ENCODE data around the gene IQGAP2. TPM values are rescaled to one million over a fixed set of nuclear protein-coding genes. Genes with fewer than 3 reads are reported as not detected.

Gene IQGAP2
- total RNA-seq, 3 donors from 2014 or later (not counting 1 experiment from before 2014, with no cell fraction given): 172 to 218 (median 207) TPM

- H3K9me3 ChIP-seq (ENCODE audit: control insufficient read depth, insufficient read depth, low read length): no peaks in the 10 kb centered on the region
- Mint-ChIP-seq H3K9me3 (no peaks in the 10 kb centered on the region), H3K27ac (peak overlapping the region in 1 of 2 donors; percentile 11), H3K4me1 (peaks cover 15 to 36% of the 10 kb centered on the region in 2 donors), H3K36me3 (peaks cover 14% of the 10 kb centered on the region), H3K4me3 (no peak overlapping the region), H3K27me3 (ENCODE audit: low read depth in 2 of 2) (no peaks in the 10 kb centered on the region)
- no peaks in the 10 kb centered on the region for H3K4me1 ChIP-seq (ENCODE audit: control insufficient read depth, insufficient read depth, low read length)
- 97% methylated on average over 2 of the region's 2 CpGs for WGBS (ENCODE audit: insufficient coverage)
- peaks cover 49% of the 10 kb centered on the region for H3K36me3 ChIP-seq (ENCODE audit: control insufficient read depth, insufficient read depth, low read length)
- no peak overlapping the region for H3K4me3 ChIP-seq (ENCODE audit: low read length)
- ATAC-seq: no peak
- no peak overlapping the region for H3K27ac ChIP-seq (ENCODE audit: low read length)
- intact Hi-C loops (cut with micrococcal nuclease): no loop called here
- no peaks in the 10 kb centered on the region for H3K27me3 ChIP-seq (ENCODE audit: control insufficient read depth, insufficient read depth, low read length)
- TF ChIP-seq CTCF (IDR thresholded peaks at IDR 0.05): no peak
- no peak for DNase-seq
Observed at GRCh38 chr5:76616206-76616605, 213.1 kb downstream of the IQGAP2 start.

GRCh38 chr5:76617229-76617628 is 214.1 kb downstream of the IQGAP2 start:
- no peak overlapping the region for H3K27ac ChIP-seq (ENCODE audit: low read length)
- WGBS (ENCODE audit: insufficient coverage): 100% methylated on average over 3 of the region's 4 CpGs
- H3K4me3 ChIP-seq (ENCODE audit: low read length): no peak overlapping the region
- H3K4me1 ChIP-seq (ENCODE audit: control insufficient read depth, insufficient read depth, low read length): no peaks in the 10 kb centered on the region
- H3K9me3 Mint-ChIP-seq: no peaks in the 10 kb centered on the region
- H3K27ac Mint-ChIP-seq: no peak overlapping the region
- TF ChIP-seq CTCF (IDR thresholded peaks at IDR 0.05): no peak
- no peak overlapping the region for H3K4me3 Mint-ChIP-seq
- no peaks in the 10 kb centered on the region for H3K9me3 ChIP-seq (ENCODE audit: control insufficient read depth, insufficient read depth, low read length)
- no peaks in the 10 kb centered on the region for H3K27me3 ChIP-seq (ENCODE audit: control insufficient read depth, insufficient read depth, low read length)
- ATAC-seq (no peak), DNase-seq (no peak)
- H3K27me3 Mint-ChIP-seq (ENCODE audit: low read depth in 2 of 2): no peaks in the 10 kb centered on the region
- H3K4me1 Mint-ChIP-seq: peaks cover 18 to 41% of the 10 kb centered on the region in 2 donors
- intact Hi-C loops (cut with micrococcal nuclease): no loop called here
- peaks cover 9% of the 10 kb centered on the region for H3K36me3 Mint-ChIP-seq
- H3K36me3 ChIP-seq (ENCODE audit: control insufficient read depth, insufficient read depth, low read length): peaks cover 44% of the 10 kb centered on the region

GRCh38 chr5:76617675-76618074 is 214.6 kb downstream of the IQGAP2 start:
- no peak overlapping the region for H3K4me3 Mint-ChIP-seq
- peaks cover 23 to 45% of the 10 kb centered on the region in 2 donors for H3K4me1 Mint-ChIP-seq
- Histone ChIP-seq H3K27ac (ENCODE audit: low read length) (no peak overlapping the region), H3K4me1 (ENCODE audit: control insufficient read depth, insufficient read depth, low read length) (no peaks in the 10 kb centered on the region), H3K9me3 (ENCODE audit: control insufficient read depth, insufficient read depth, low read length) (no peaks in the 10 kb centered on the region), H3K4me3 (ENCODE audit: low read length) (no peak overlapping the region), H3K27me3 (ENCODE audit: control insufficient read depth, insufficient read depth, low read length) (no peaks in the 10 kb centered on the region), H3K36me3 (ENCODE audit: control insufficient read depth, insufficient read depth, low read length) (peaks cover 40% of the 10 kb centered on the region)
- no peaks in the 10 kb centered on the region for H3K9me3 Mint-ChIP-seq
- no peaks in the 10 kb centered on the region for H3K27me3 Mint-ChIP-seq (ENCODE audit: low read depth in 2 of 2)
- no peak for DNase-seq
- TF ChIP-seq CTCF (IDR thresholded peaks at IDR 0.05): no peak
- peaks cover 9% of the 10 kb centered on the region for H3K36me3 Mint-ChIP-seq
- ATAC-seq: no peak
- intact Hi-C loops (cut with micrococcal nuclease): no loop called here
- H3K27ac Mint-ChIP-seq: no peak overlapping the region
- 99% methylated on average over 3 of the region's 4 CpGs for WGBS (ENCODE audit: insufficient coverage)

- Histone ChIP-seq H3K27ac (ENCODE audit: low read length) (no peak overlapping the region), H3K4me3 (ENCODE audit: low read length) (no peak overlapping the region), H3K36me3 (ENCODE audit: control insufficient read depth, insufficient read depth, low read length) (peaks cover 26% of the 10 kb centered on the region), H3K9me3 (ENCODE audit: control insufficient read depth, insufficient read depth, low read length) (no peaks in the 10 kb centered on the region), H3K4me1 (ENCODE audit: control insufficient read depth, insufficient read depth, low read length) (peaks cover 9% of the 10 kb centered on the region), H3K27me3 (ENCODE audit: control insufficient read depth, insufficient read depth, low read length) (no peaks in the 10 kb centered on the region)
- ATAC-seq: no peak
- Mint-ChIP-seq H3K4me3 (no peak overlapping the region), H3K4me1 (peaks cover 43 to 56% of the 10 kb centered on the region in 2 donors), H3K27ac (peak overlapping the region; percentile 28 to 81), H3K27me3 (ENCODE audit: low read depth in 2 of 2) (no peaks in the 10 kb centered on the region), H3K9me3 (no peaks in the 10 kb centered on the region), H3K36me3 (peaks cover 9% of the 10 kb centered on the region)
- WGBS (ENCODE audit: insufficient coverage): 93% methylated on average over 5 of the region's 5 CpGs
- intact Hi-C loops (cut with micrococcal nuclease): no loop called here
- no peak for TF ChIP-seq CTCF (IDR thresholded peaks at IDR 0.05)
- no peak for DNase-seq
Observed at GRCh38 chr5:76620166-76620565, 217.1 kb downstream of the IQGAP2 start.
